Epithelial cell of proximal tubule (primary cell): ENCODE results near the gene OSBPL6. TPM values are rescaled to one million over a fixed set of nuclear protein-coding genes. Genes with fewer than 3 reads are reported as not detected.

ENCODE experiments used
- DNase-seq: peaks from one replicate; pipeline ENCODE4 v3.0.0-alpha.2; 2011; ENCODE audit warnings: low read depth
- H3K4me3 ChIP-seq: 2 replicates; pipeline ENCODE4 v1.5.1; 2011; ENCODE audit warnings: low read depth, mild to moderate bottlenecking, low read length
- total RNA-seq: library from RNA; depleted of rRNA; stranded (reverse); fragments of >200 nt; gene quantifications from 2 replicates; pipeline ENCODE4 v1.2.3, GENCODE V29; 2015
- TF ChIP-seq, protein P1 (sequence below): conservative IDR thresholded peaks from 2 replicates; pipeline ENCODE4 v1.5.1; 2012; ENCODE audit warnings: low read depth, mild to moderate bottlenecking, low read length

OSBPL6 gene
- total RNA-seq, 1 donor from 2014 or later: 2.9 TPM

DNA sequence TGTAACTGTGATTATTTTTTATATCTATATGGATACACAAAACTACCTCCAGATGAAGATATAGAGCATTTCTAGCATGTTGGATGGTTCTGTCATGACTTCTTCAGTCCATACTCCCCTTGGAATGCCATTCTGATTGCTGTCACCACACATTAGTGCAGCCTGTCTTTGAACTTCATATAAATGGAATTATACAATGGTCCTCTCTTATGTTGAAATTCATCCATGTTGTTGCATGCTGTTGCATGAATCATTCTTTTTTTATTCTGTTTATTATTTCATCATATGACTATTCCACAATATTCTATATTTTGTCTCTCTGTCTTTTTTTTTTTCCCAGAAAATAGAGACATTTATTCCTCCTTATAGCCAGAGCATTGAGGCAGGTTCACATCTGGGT lies 74.1 kb downstream of the OSBPL6 start:
- H3K4me3 ChIP-seq: no peak overlapping the region
- TF ChIP-seq, protein P1, sequence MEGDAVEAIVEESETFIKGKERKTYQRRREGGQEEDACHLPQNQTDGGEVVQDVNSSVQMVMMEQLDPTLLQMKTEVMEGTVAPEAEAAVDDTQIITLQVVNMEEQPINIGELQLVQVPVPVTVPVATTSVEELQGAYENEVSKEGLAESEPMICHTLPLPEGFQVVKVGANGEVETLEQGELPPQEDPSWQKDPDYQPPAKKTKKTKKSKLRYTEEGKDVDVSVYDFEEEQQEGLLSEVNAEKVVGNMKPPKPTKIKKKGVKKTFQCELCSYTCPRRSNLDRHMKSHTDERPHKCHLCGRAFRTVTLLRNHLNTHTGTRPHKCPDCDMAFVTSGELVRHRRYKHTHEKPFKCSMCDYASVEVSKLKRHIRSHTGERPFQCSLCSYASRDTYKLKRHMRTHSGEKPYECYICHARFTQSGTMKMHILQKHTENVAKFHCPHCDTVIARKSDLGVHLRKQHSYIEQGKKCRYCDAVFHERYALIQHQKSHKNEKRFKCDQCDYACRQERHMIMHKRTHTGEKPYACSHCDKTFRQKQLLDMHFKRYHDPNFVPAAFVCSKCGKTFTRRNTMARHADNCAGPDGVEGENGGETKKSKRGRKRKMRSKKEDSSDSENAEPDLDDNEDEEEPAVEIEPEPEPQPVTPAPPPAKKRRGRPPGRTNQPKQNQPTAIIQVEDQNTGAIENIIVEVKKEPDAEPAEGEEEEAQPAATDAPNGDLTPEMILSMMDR: no peak
- DNase-seq: no peak

DNA sequence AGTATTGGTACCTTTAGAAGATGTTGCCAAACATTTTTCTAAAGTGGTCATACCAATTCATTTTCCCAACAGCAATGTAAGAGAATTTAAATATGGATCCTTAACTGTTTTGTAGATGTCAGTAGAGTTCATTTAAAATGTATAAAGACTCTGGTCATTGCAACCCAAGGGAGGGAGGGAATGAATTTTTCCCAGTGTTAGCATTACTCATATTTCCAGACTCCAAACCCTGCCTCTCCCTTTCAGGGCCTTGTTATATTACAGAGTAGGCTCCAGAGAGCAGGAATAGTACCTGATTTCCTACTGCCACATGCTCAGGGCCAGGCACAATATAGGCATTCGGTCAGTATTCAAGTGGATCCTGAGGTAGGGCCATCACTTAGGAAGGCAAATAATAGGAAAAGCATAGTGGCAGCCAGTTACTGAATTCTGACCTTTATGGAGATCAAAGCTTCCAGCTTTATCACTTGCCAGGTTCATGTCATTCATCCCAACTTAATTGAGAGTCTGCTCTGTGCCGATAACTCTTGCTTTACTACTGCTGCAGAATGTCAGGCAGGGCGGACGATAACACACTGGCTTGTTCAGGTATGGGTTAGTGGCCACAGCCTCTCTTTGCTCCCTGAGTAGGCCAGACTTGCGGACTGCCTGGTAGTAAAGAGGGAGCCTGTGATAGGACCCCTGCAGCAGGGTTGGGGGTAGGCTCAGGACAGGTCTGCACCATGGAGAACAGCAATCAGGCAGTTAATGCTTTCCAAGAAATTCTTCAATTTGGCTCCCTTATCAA lies 75.3 kb downstream of the OSBPL6 start:
- no peak for DNase-seq
- H3K4me3 ChIP-seq: no peak overlapping the region
- TF ChIP-seq, protein P1: no peak

DNA sequence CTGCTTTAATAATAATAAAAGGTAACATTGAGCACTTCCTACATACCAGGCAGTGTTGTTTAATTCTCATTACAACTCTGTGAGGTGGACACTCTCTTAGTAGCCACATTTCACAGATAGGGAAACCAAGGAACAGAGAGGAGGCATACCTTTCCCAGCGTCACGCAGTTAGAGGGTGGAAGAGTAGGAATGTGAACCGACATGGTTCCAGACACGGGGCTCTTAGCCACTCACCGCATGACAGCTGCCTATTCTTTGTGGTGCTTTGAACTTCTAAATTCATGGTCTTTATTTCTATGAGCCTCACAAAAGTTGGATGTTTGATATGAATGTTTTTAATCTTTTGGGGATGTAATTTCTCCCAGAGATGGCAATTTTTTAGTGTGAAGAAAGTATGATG lies 76.0 kb downstream of the OSBPL6 start:
- no peak for DNase-seq
- TF ChIP-seq, protein P1: no peak
- H3K4me3 ChIP-seq: no peak overlapping the region

DNA sequence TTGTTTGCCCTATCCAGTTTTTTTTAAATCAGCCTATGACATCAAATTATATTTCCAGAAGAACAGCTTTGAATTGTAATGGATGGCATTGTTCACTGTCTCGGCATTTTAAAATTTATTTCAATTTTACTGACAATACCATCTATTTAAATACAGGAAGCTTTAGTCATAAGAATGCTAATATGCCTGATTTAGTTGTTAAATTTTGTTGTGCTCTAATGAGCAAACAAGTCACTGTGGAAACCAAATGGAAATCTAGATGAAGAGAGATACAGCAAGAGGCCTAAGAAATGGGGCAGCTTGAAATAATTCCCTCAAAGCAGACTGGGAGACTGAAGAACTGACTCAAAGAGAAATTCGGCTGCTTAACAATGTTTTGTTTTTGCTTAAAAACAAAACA lies 76.8 kb downstream of the OSBPL6 start:
- H3K4me3 ChIP-seq: no peak overlapping the region
- no peak for DNase-seq
- TF ChIP-seq, protein P1: no peak

DNA sequence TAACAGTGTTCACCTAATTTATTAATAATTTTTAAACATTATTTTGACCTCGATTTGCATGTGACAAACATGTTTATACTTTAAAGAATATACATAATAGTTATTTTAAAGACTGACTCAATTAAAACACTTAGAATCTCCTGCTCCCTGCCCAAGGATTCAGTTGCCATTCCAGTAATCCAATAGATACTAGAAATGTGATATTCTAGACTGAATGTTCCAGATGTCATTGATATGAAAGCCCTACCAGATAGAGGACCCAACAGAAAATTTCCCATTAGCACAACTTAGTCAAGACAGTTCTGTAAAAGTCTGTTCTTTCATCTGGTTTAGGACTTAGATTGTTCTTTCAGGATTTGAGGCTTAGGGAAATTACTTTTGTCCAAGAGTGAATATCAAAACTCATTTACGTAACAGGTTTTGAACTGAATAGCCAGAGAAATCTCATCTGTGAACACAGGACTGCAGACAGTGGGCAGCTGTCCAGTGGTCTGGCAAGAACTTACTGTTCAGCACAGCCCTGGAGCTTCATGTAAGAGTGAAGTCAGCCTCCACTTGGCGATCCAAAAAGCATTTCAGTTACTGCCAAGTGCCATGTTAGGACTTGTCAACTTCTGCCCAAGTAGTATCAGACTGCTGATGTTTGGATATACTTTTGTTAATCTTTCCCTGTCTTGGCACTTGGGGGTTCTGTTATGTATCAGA lies 77.5 kb downstream of the OSBPL6 start:
- no peak overlapping the region for H3K4me3 ChIP-seq
- TF ChIP-seq, protein P1: no peak
- no peak for DNase-seq

DNA sequence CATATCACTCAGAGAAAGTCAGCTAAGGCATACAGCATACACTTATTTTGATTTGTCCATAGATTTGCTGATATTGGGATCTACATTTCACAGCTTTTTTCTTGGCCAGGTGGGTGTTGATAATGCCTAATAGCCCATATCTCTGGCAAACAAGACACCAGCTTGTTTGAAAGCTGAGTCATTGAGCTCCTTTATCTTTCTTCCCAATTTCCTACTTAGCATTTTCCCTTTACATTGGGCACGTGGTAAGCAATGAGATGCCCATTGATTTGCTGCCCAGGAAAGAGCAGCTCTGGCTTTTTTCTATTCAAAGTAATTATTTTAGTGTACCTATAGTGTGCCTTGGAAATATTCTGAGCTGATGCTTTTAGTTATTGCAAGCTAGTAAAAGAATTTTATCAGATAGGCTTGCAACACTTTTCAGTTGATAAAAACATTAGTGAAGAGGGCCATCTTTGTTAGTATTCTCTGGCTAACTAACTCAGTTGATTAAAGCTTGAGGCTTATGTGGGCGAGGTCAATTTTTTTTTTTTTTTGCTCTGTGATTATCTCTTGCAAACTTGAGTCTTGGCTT lies 79.6 kb downstream of the OSBPL6 start:
- TF ChIP-seq, protein P1: no peak
- DNase-seq: no peak
- H3K4me3 ChIP-seq: no peak overlapping the region
